ENCODE measurements around the gene NDUFAF2.

DNA sequence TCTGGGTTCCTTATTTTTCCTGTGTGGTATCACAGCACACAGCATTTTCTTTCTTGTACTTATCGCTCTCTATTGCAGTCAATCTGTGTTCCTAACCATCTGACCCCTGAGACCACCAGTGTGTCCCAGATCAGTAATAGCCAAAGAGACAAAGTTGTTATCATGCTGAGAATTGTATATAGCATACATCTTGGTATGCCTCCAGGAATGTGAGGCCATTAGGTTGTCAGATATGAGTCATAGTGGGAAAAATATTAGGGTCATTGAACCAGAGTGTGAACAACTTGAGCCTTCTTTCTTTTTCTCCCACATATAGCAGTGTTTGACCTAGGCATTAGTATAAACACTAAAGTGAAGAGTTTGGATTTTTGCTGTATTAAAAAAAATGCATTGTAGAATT is 106.3 kb downstream of the NDUFAF2 start:
- TF ChIP-seq GATA2 (IDR thresholded peaks at IDR 0.05; ENCODE audit: low read depth, low read length) (no peak), GATA3 (IDR thresholded peaks at IDR 0.05; ENCODE audit: low read depth, low read length) (no peak)

All from SH-SY5Y (cell line).